ENCODE data around the gene HTR2C.
"Not testable (repeated sequence)": the region's sequence is repeated elsewhere in the genome, so short reads cannot be mapped to it uniquely, and the experiment has no call there.

HTR2C gene

GRCh38 chrX:114619874-114620273 lies 36.0 kb downstream of the HTR2C start:
- Mint-ChIP-seq H3K36me3 (ENCODE audit: low read depth) (no peaks in the 10 kb centered on the region), H3K27ac (no peak overlapping the region), H3K27me3 (peaks cover 18% of the 10 kb centered on the region), H3K4me1 (ENCODE audit: low read depth) (no peaks in the 10 kb centered on the region), H3K4me3 (no peak overlapping the region), H3K9me3 (no peaks in the 10 kb centered on the region)
- DNase-seq, result no peak

- H3K9me3 Mint-ChIP-seq, result no peaks in the 10 kb centered on the region
- no peak overlapping the region for H3K27ac Mint-ChIP-seq
- H3K4me1 Mint-ChIP-seq (ENCODE audit: low read depth), result no peaks in the 10 kb centered on the region
- DNase-seq, result no peak
- H3K4me3 Mint-ChIP-seq, result no peak overlapping the region
- H3K27me3 Mint-ChIP-seq, result peaks cover 19% of the 10 kb centered on the region
- H3K36me3 Mint-ChIP-seq (ENCODE audit: low read depth), result no peaks in the 10 kb centered on the region
Measured at GRCh38 chrX:114626323-114626722, 42.4 kb downstream of the HTR2C start.

- H3K27me3 Mint-ChIP-seq, result peaks cover 8% of the 10 kb centered on the region
- no peaks in the 10 kb centered on the region for H3K4me1 Mint-ChIP-seq (ENCODE audit: low read depth)
- H3K4me3 Mint-ChIP-seq, result no peak overlapping the region
- H3K9me3 Mint-ChIP-seq, result no peaks in the 10 kb centered on the region
- no peak overlapping the region for H3K27ac Mint-ChIP-seq
- no peak for DNase-seq
- H3K36me3 Mint-ChIP-seq (ENCODE audit: low read depth), result no peaks in the 10 kb centered on the region
Measured at GRCh38 chrX:114635986-114636385, 52.1 kb downstream of the HTR2C start.

- Mint-ChIP-seq H3K27ac (no peak overlapping the region), H3K36me3 (ENCODE audit: low read depth) (no peaks in the 10 kb centered on the region), H3K4me3 (no peak overlapping the region), H3K4me1 (ENCODE audit: low read depth) (no peaks in the 10 kb centered on the region), H3K27me3 (peaks cover 25% of the 10 kb centered on the region), H3K9me3 (no peaks in the 10 kb centered on the region)
- DNase-seq, result no peak
Measured at GRCh38 chrX:114650351-114650750, 66.5 kb downstream of the HTR2C start.

GRCh38 chrX:114675365-114675764 lies 91.5 kb downstream of the HTR2C start:
- H3K4me3 Mint-ChIP-seq, result no peak overlapping the region
- H3K36me3 Mint-ChIP-seq (ENCODE audit: low read depth), result no peaks in the 10 kb centered on the region
- DNase-seq, result no peak
- H3K4me1 Mint-ChIP-seq (ENCODE audit: low read depth), result no peaks in the 10 kb centered on the region
- no peak overlapping the region for H3K27ac Mint-ChIP-seq
- H3K27me3 Mint-ChIP-seq, result peaks cover 3% of the 10 kb centered on the region
- no peaks in the 10 kb centered on the region for H3K9me3 Mint-ChIP-seq

GRCh38 chrX:114700533-114700932 lies 116.6 kb downstream of the HTR2C start:
- DNase-seq; H3K27me3 Mint-ChIP-seq; H3K27ac Mint-ChIP-seq; H3K9me3 Mint-ChIP-seq; H3K4me1 Mint-ChIP-seq (ENCODE audit: low read depth); H3K4me3 Mint-ChIP-seq; H3K36me3 Mint-ChIP-seq (ENCODE audit: low read depth): not testable (repeated sequence)

- Mint-ChIP-seq H3K4me3 (no peak overlapping the region), H3K9me3 (no peaks in the 10 kb centered on the region), H3K36me3 (ENCODE audit: low read depth) (no peaks in the 10 kb centered on the region), H3K4me1 (ENCODE audit: low read depth) (no peaks in the 10 kb centered on the region), H3K27me3 (no peaks in the 10 kb centered on the region), H3K27ac (no peak overlapping the region)
- no peak for DNase-seq
Measured at GRCh38 chrX:114709406-114709805, 125.5 kb downstream of the HTR2C start.

- no peaks in the 10 kb centered on the region for H3K27me3 Mint-ChIP-seq
- H3K36me3 Mint-ChIP-seq (ENCODE audit: low read depth), result no peaks in the 10 kb centered on the region
- no peaks in the 10 kb centered on the region for H3K4me1 Mint-ChIP-seq (ENCODE audit: low read depth)
- H3K4me3 Mint-ChIP-seq, result no peak overlapping the region
- H3K9me3 Mint-ChIP-seq, result no peaks in the 10 kb centered on the region
- no peak overlapping the region for H3K27ac Mint-ChIP-seq
- no peak for DNase-seq
Measured at GRCh38 chrX:114710571-114710970, 126.7 kb downstream of the HTR2C start.

- no peaks in the 10 kb centered on the region for H3K4me1 Mint-ChIP-seq (ENCODE audit: low read depth)
- no peak overlapping the region for H3K4me3 Mint-ChIP-seq
- H3K27me3 Mint-ChIP-seq, result peaks cover 2% of the 10 kb centered on the region
- DNase-seq, result no peak
- H3K9me3 Mint-ChIP-seq, result no peaks in the 10 kb centered on the region
- H3K36me3 Mint-ChIP-seq (ENCODE audit: low read depth), result no peaks in the 10 kb centered on the region
- H3K27ac Mint-ChIP-seq, result no peak overlapping the region
Measured at GRCh38 chrX:114712466-114712865, 128.6 kb downstream of the HTR2C start.

GRCh38 chrX:114715096-114715495 lies 131.2 kb downstream of the HTR2C start:
- no peaks in the 10 kb centered on the region for H3K36me3 Mint-ChIP-seq (ENCODE audit: low read depth)
- DNase-seq, result no peak
- no peaks in the 10 kb centered on the region for H3K9me3 Mint-ChIP-seq
- H3K4me1 Mint-ChIP-seq (ENCODE audit: low read depth), result no peaks in the 10 kb centered on the region
- H3K4me3 Mint-ChIP-seq, result no peak overlapping the region
- H3K27me3 Mint-ChIP-seq, result peaks cover 5% of the 10 kb centered on the region
- no peak overlapping the region for H3K27ac Mint-ChIP-seq

GRCh38 chrX:114717921-114718320 lies 134.0 kb downstream of the HTR2C start:
- Mint-ChIP-seq H3K27ac (no peak overlapping the region), H3K27me3 (peaks cover 5% of the 10 kb centered on the region), H3K36me3 (ENCODE audit: low read depth) (no peaks in the 10 kb centered on the region), H3K4me1 (ENCODE audit: low read depth) (no peaks in the 10 kb centered on the region), H3K9me3 (no peaks in the 10 kb centered on the region), H3K4me3 (no peak overlapping the region)
- DNase-seq, result no peak

GRCh38 chrX:114766541-114766940 lies 182.7 kb downstream of the HTR2C start:
- Mint-ChIP-seq H3K4me1 (ENCODE audit: low read depth) (no peaks in the 10 kb centered on the region), H3K4me3 (no peak overlapping the region)

GRCh38 chrX:114774691-114775090 lies 190.8 kb downstream of the HTR2C start:
- no peak overlapping the region for H3K27ac Mint-ChIP-seq
- no peaks in the 10 kb centered on the region for H3K36me3 Mint-ChIP-seq (ENCODE audit: low read depth)
- no peak overlapping the region for H3K4me3 Mint-ChIP-seq
- H3K27me3 Mint-ChIP-seq, result peaks cover 16% of the 10 kb centered on the region
- H3K9me3 Mint-ChIP-seq, result peaks cover 2% of the 10 kb centered on the region
- H3K4me1 Mint-ChIP-seq (ENCODE audit: low read depth), result no peaks in the 10 kb centered on the region
- DNase-seq, result no peak

More at GRCh38 chrX:114766541-114766940, 182.7 kb downstream of the HTR2C start:
- Mint-ChIP-seq H3K27me3 (peaks cover 6% of the 10 kb centered on the region), H3K36me3 (ENCODE audit: low read depth) (no peaks in the 10 kb centered on the region), H3K9me3 (peaks cover 2% of the 10 kb centered on the region), H3K27ac (no peak overlapping the region)
- no peak for DNase-seq

GRCh38 chrX:114782925-114783324 lies 199.0 kb downstream of the HTR2C start:
- H3K9me3 Mint-ChIP-seq, result peaks cover 2% of the 10 kb centered on the region
- DNase-seq, result no peak
- no peaks in the 10 kb centered on the region for H3K4me1 Mint-ChIP-seq (ENCODE audit: low read depth)
- H3K27me3 Mint-ChIP-seq, result peaks cover 2% of the 10 kb centered on the region
- no peaks in the 10 kb centered on the region for H3K36me3 Mint-ChIP-seq (ENCODE audit: low read depth)
- no peak overlapping the region for H3K27ac Mint-ChIP-seq
- H3K4me3 Mint-ChIP-seq, result no peak overlapping the region

GRCh38 chrX:114787061-114787460 lies 203.2 kb downstream of the HTR2C start:
- DNase-seq, result no peak
- H3K9me3 Mint-ChIP-seq, result peaks cover 2% of the 10 kb centered on the region
- no peak overlapping the region for H3K27ac Mint-ChIP-seq
- H3K4me1 Mint-ChIP-seq (ENCODE audit: low read depth), result no peaks in the 10 kb centered on the region
- H3K36me3 Mint-ChIP-seq (ENCODE audit: low read depth), result no peaks in the 10 kb centered on the region
- H3K4me3 Mint-ChIP-seq, result no peak overlapping the region
- no peaks in the 10 kb centered on the region for H3K27me3 Mint-ChIP-seq

- Mint-ChIP-seq H3K27me3 (peaks cover 3% of the 10 kb centered on the region), H3K4me3 (no peak overlapping the region), H3K36me3 (ENCODE audit: low read depth) (no peaks in the 10 kb centered on the region), H3K4me1 (ENCODE audit: low read depth) (no peaks in the 10 kb centered on the region), H3K27ac (no peak overlapping the region), H3K9me3 (no peaks in the 10 kb centered on the region)
- no peak for DNase-seq
Measured at GRCh38 chrX:114797494-114797893, 213.6 kb downstream of the HTR2C start.
